GM23338 (cell line): ENCODE measurements around the gene CDK17. TPM values are rescaled to one million over a fixed set of nuclear protein-coding genes. Genes with fewer than 3 reads are reported as not detected.

ENCODE experiments used
- ATAC-seq: fragments of 200-7000 bp; cut with Tn5 transposase; 3 replicates; pipeline ENCODE4 v1.9.1; 2020
- DNase-seq: peaks from one replicate; pipeline ENCODE4 v3.0.0-alpha.2; 2015; ENCODE audit warnings: low spot score
- H2AFZ ChIP-seq: fragments of 200-600 bp; sonication (generic); 2 replicates; pipeline ENCODE4 v1.8.0; 2016; ENCODE audit warnings: antibody characterized with exemption, mild to moderate bottlenecking, moderate library complexity
- H3F3A ChIP-seq: fragments of 200-600 bp; sonication (generic); replicated peaks from 2 replicates; pipeline ENCODE4 v1.8.0; 2017; ENCODE audit warnings: antibody characterized with exemption, mixed run types, low read depth
- H3K27ac ChIP-seq: fragments of 200-600 bp; sonication (generic); 2 replicates; pipeline ENCODE4 v1.6.1; 2016; ENCODE audit warnings: low read depth
- H3K27me3 ChIP-seq: fragments of 200-600 bp; sonication (generic); 2 replicates; pipeline ENCODE4 v1.8.0; 2016; ENCODE audit warnings: mild to moderate bottlenecking, mixed run types, moderate library complexity; ENCODE audit not compliant: insufficient read depth
- H3K36me3 ChIP-seq: fragments of 200-600 bp; sonication (generic); 2 replicates; pipeline ENCODE4 v1.8.0; 2016; ENCODE audit warnings: mild to moderate bottlenecking; ENCODE audit not compliant: insufficient read depth
- H3K4me1 ChIP-seq: fragments of 200-600 bp; sonication (generic); 2 replicates; pipeline ENCODE4 v1.8.0; 2016; ENCODE audit warnings: mild to moderate bottlenecking, moderate library complexity; ENCODE audit not compliant: insufficient read depth
- H3K4me2 ChIP-seq: fragments of 200-600 bp; sonication (generic); 2 replicates; pipeline ENCODE4 v1.7.1; 2017; ENCODE audit warnings: mixed run types
- H3K4me3 ChIP-seq: fragments of 200-600 bp; sonication (generic); 2 replicates; pipeline ENCODE4 v1.6.1; 2016; ENCODE audit warnings: mixed run types
- H3K79me2 ChIP-seq: fragments of 200-600 bp; sonication (generic); replicated peaks from 2 replicates; pipeline ENCODE4 v1.8.0; 2017; ENCODE audit warnings: mild to moderate bottlenecking; ENCODE audit not compliant: insufficient read depth
- H3K9me2 ChIP-seq: fragments of 200-600 bp; sonication (generic); 2 replicates; pipeline ENCODE4 v1.8.0; 2017; ENCODE audit not compliant: insufficient read depth
- H4K20me1 ChIP-seq: fragments of 200-600 bp; sonication (generic); replicated peaks from 2 replicates; pipeline ENCODE4 v1.8.0; 2017; ENCODE audit warnings: mild to moderate bottlenecking; ENCODE audit not compliant: insufficient read depth
- H3K27ac Mint-ChIP-seq: 2 replicates; pipeline ENCODE4 v1.8.0; 2020; ENCODE audit warnings: inconsistent platforms, mild to moderate bottlenecking, moderate library complexity, mixed read lengths
- H3K27me3 Mint-ChIP-seq: 3 replicates; pipeline ENCODE4 v1.8.0; 2022; ENCODE audit warnings: low read depth, mild to moderate bottlenecking, moderate library complexity, mixed read lengths, inconsistent platforms; ENCODE audit not compliant: insufficient read depth, poor library complexity
- H3K36me3 Mint-ChIP-seq: 3 replicates; pipeline ENCODE4 v1.8.0; 2021; ENCODE audit warnings: low read depth, mild to moderate bottlenecking, inconsistent platforms, moderate library complexity, mixed read lengths
- H3K4me1 Mint-ChIP-seq: 3 replicates; pipeline ENCODE4 v1.8.0; 2020; ENCODE audit warnings: mild to moderate bottlenecking, inconsistent platforms, mixed read lengths
- H3K4me3 Mint-ChIP-seq: 3 replicates; pipeline ENCODE4 v1.8.0; 2021; ENCODE audit warnings: moderate library complexity, mild to moderate bottlenecking, inconsistent platforms, mixed read lengths
- H3K9me3 Mint-ChIP-seq: 3 replicates; pipeline ENCODE4 v1.8.0; 2020; ENCODE audit warnings: moderate library complexity, mild to moderate bottlenecking, inconsistent platforms, mixed read lengths
- CTCF ChIP-seq, 2 experiments: fragments of 200-600 bp in 1 of 2; sonication (generic) in 1 of 2; conservative IDR thresholded peaks; 2 replicates each; pipeline versions ENCODE4 v1.5.1 to v1.6.1; 2016 to 2017; ENCODE audit warnings: antibody characterized with exemption in 2 of 2, low read depth in 2 of 2, mild to moderate bottlenecking in 2 of 2, moderate library complexity in 1 of 2
- EZH2 ChIP-seq: fragments of 200-600 bp; sonication (generic); IDR thresholded peaks from one replicate; pipeline ENCODE4 v1.8.0; 2017; ENCODE audit warnings: antibody characterized with exemption, mild to moderate bottlenecking, low read depth; ENCODE audit not compliant: unreplicated experiment
- EZH2phosphoT487 ChIP-seq: fragments of 200-600 bp; sonication (generic); IDR thresholded peaks from one replicate; pipeline ENCODE4 v1.8.1; 2018; ENCODE audit warnings: antibody characterized with exemption; ENCODE audit not compliant: unreplicated experiment
- JUNB ChIP-seq: IDR thresholded peaks from one replicate; pipeline ENCODE4 v1.6.1; 2016; ENCODE audit warnings: antibody characterized with exemption; ENCODE audit not compliant: unreplicated experiment
- POLR2AphosphoS5 ChIP-seq: IDR thresholded peaks from 2 replicates; pipeline ENCODE4 v1.6.1; 2016; ENCODE audit warnings: antibody characterized with exemption, low read depth
- ZNF331 ChIP-seq: fragments of 250-450 bp; sonication (Bioruptor Pico); IDR thresholded peaks from 2 replicates; pipeline ENCODE4 v1.5.0; 2020; ENCODE audit warnings: low read depth, mild to moderate bottlenecking, moderate library complexity
- polyA plus RNA-seq: library from polyadenylated mRNA; unstranded; fragments of >200 nt; fragmentation: Nextera tagmentation; extraction: Ambion mirVana; gene quantifications from 2 replicates; pipeline ENCODE4 v1.2.1, GENCODE V29; 2016
- total RNA-seq: library from RNA; depleted of rRNA; stranded (reverse); fragments of >200 nt; shearing (Covaris generic); gene quantifications from 2 replicates; pipeline ENCODE4 v1.2.3, GENCODE V29; 2014
- TF ChIP-seq, protein P1 (sequence below): fragments of 250-450 bp; sonication (Bioruptor Pico); IDR thresholded peaks from 2 replicates; pipeline ENCODE4 v1.5.0; 2020; ENCODE audit warnings: mild to moderate bottlenecking, moderate library complexity
- TF ChIP-seq, protein P2 (sequence below): IDR thresholded peaks from 2 replicates; pipeline ENCODE4 v1.6.1; 2016; ENCODE audit warnings: antibody characterized with exemption

The CDK17 gene
- total and polyA plus RNA-seq, 2 experiments from 2014 or later: 7.6 to 34.2 TPM

DNA sequence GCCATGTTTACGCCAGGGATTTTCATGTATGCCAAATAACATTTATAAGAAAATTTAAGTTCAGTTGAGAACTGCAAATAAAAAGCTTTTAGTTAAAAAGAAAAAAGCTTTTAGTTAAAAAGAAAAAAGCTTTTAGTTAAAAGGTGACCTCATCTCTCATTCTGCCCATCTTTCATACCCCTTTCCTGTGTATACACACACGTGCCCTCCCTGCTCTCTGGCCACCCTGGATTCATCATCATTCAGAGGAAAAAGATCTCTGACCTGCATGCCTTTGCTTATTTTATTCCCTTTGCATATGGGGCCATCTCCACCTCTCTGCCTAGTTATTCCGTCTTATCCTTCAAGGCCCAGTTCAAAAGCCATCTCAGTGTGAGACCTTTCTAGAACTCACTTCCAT, 38.1 kb upstream of the CDK17 start:
- H3K4me3 ChIP-seq: no peak overlapping the region
- ATAC-seq (no peak), DNase-seq (no peak)
- no peak overlapping the region for H3K27ac ChIP-seq
- Mint-ChIP-seq H3K27me3 (no peaks in the 10 kb centered on the region), H3K4me1 (no peaks in the 10 kb centered on the region), H3K36me3 (no peaks in the 10 kb centered on the region), H3K27ac (no peak overlapping the region), H3K9me3 (peaks cover 5% of the 10 kb centered on the region; the same call in 2 of the 3 replicates), H3K4me3 (no peak overlapping the region)
- H3K4me2 ChIP-seq: no peak overlapping the region
- H3K27me3 ChIP-seq: no peaks in the 10 kb centered on the region
- no peaks in the 10 kb centered on the region for H3K79me2 ChIP-seq
- H2AFZ ChIP-seq: no peak overlapping the region
- H4K20me1 ChIP-seq: no peaks in the 10 kb centered on the region
- H3K9me2 ChIP-seq: no peaks in the 10 kb centered on the region
- no peak for TF ChIP-seq ZNF331
- no peak for TF ChIP-seq JUNB
- TF ChIP-seq, protein P1, sequence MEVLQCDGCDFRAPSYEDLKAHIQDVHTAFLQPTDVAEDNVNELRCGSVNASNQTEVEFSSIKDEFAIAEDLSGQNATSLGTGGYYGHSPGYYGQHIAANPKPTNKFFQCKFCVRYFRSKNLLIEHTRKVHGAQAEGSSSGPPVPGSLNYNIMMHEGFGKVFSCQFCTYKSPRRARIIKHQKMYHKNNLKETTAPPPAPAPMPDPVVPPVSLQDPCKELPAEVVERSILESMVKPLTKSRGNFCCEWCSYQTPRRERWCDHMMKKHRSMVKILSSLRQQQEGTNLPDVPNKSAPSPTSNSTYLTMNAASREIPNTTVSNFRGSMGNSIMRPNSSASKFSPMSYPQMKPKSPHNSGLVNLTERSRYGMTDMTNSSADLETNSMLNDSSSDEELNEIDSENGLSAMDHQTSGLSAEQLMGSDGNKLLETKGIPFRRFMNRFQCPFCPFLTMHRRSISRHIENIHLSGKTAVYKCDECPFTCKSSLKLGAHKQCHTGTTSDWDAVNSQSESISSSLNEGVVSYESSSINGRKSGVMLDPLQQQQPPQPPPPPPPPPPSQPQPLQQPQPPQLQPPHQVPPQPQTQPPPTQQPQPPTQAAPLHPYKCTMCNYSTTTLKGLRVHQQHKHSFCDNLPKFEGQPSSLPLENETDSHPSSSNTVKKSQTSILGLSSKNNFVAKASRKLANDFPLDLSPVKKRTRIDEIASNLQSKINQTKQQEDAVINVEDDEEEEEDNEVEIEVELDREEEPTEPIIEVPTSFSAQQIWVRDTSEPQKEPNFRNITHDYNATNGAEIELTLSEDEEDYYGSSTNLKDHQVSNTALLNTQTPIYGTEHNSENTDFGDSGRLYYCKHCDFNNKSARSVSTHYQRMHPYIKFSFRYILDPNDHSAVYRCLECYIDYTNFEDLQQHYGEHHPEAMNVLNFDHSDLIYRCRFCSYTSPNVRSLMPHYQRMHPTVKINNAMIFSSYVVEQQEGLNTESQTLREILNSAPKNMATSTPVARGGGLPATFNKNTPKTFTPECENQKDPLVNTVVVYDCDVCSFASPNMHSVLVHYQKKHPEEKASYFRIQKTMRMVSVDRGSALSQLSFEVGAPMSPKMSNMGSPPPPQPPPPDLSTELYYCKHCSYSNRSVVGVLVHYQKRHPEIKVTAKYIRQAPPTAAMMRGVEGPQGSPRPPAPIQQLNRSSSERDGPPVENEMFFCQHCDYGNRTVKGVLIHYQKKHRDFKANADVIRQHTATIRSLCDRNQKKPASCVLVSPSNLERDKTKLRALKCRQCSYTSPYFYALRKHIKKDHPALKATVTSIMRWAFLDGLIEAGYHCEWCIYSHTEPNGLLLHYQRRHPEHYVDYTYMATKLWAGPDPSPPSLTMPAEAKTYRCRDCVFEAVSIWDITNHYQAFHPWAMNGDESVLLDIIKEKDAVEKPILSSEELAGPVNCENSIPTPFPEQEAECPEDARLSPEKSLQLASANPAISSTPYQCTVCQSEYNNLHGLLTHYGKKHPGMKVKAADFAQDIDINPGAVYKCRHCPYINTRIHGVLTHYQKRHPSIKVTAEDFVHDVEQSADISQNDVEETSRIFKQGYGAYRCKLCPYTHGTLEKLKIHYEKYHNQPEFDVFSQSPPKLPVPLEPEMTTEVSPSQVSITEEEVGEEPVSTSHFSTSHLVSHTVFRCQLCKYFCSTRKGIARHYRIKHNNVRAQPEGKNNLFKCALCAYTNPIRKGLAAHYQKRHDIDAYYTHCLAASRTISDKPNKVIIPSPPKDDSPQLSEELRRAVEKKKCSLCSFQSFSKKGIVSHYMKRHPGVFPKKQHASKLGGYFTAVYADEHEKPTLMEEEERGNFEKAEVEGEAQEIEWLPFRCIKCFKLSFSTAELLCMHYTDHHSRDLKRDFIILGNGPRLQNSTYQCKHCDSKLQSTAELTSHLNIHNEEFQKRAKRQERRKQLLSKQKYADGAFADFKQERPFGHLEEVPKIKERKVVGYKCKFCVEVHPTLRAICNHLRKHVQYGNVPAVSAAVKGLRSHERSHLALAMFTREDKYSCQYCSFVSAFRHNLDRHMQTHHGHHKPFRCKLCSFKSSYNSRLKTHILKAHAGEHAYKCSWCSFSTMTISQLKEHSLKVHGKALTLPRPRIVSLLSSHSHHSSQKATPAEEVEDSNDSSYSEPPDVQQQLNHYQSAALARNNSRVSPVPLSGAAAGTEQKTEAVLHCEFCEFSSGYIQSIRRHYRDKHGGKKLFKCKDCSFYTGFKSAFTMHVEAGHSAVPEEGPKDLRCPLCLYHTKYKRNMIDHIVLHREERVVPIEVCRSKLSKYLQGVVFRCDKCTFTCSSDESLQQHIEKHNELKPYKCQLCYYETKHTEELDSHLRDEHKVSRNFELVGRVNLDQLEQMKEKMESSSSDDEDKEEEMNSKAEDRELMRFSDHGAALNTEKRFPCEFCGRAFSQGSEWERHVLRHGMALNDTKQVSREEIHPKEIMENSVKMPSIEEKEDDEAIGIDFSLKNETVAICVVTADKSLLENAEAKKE (CRISPR knock-in tag): no peak
- no peak for TF ChIP-seq POLR2AphosphoS5
- no peak for TF ChIP-seq CTCF (conservative IDR thresholded peaks at IDR 0.05; ENCODE audit: low read depth in 2 of 2)
- TF ChIP-seq EZH2phosphoT487: no peak
- TF ChIP-seq, protein P2, sequence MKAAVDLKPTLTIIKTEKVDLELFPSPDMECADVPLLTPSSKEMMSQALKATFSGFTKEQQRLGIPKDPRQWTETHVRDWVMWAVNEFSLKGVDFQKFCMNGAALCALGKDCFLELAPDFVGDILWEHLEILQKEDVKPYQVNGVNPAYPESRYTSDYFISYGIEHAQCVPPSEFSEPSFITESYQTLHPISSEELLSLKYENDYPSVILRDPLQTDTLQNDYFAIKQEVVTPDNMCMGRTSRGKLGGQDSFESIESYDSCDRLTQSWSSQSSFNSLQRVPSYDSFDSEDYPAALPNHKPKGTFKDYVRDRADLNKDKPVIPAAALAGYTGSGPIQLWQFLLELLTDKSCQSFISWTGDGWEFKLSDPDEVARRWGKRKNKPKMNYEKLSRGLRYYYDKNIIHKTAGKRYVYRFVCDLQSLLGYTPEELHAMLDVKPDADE: no peak
- no peak for TF ChIP-seq EZH2
- no peaks in the 10 kb centered on the region for H3K4me1 ChIP-seq
- H3F3A ChIP-seq: no peaks in the 10 kb centered on the region
- H3K36me3 ChIP-seq: no peaks in the 10 kb centered on the region
